C4-2B (cell line): ENCODE results near the gene SCO1.

Source experiments
- H3K27ac ChIP-seq: fragments of 450-650 bp; 2 replicates; pipeline ENCODE4 v1.5.1; 2017
- ZFX ChIP-seq: fragments of 450-650 bp; IDR thresholded peaks from 2 replicates; pipeline ENCODE4 v1.6.1; 2017
- TF ChIP-seq, protein P1 (sequence below): fragments of 450-650 bp; conservative IDR thresholded peaks from 2 replicates; pipeline ENCODE4 v1.5.1; 2017; ENCODE audit warnings: mild to moderate bottlenecking

SCO1 gene

DNA sequence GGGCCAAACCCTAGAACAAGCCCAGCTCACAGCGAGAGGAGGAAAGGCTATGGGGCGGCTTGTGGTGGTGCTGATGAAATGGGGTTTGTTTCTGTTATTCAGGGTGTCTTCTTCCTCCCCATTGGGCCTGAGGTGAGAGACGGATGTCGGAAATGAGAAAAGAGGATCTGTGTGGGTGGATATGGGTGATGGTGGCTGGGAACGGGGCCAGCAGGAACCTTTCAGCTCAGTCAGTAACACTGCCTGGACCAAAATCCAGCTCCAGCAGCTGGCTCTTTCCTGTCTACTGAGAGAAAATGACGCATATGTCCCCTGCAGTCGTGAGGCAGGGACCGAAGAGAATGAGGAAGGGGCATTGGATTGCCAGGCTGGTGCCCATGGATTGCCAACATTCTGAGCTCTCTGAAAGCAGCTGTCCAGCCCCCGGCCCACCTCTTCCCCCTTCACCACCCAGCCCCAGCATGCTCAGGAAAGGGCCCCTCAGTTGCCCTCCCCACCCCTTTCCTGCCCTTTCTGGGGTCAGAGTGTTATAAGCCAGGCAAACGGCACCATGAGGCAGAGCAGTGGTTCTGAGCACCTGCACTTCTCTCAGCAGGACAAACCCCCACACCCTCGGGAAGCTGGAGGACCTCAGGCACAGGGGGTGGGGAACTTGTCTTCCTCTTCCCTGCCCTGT lies 44.2 kb downstream of the SCO1 start:
- TF ChIP-seq, protein P1, sequence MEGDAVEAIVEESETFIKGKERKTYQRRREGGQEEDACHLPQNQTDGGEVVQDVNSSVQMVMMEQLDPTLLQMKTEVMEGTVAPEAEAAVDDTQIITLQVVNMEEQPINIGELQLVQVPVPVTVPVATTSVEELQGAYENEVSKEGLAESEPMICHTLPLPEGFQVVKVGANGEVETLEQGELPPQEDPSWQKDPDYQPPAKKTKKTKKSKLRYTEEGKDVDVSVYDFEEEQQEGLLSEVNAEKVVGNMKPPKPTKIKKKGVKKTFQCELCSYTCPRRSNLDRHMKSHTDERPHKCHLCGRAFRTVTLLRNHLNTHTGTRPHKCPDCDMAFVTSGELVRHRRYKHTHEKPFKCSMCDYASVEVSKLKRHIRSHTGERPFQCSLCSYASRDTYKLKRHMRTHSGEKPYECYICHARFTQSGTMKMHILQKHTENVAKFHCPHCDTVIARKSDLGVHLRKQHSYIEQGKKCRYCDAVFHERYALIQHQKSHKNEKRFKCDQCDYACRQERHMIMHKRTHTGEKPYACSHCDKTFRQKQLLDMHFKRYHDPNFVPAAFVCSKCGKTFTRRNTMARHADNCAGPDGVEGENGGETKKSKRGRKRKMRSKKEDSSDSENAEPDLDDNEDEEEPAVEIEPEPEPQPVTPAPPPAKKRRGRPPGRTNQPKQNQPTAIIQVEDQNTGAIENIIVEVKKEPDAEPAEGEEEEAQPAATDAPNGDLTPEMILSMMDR = no peak
- no peak for TF ChIP-seq ZFX
- H3K27ac ChIP-seq = no peak overlapping the region

- TF ChIP-seq ZFX = no peak
- TF ChIP-seq, protein P1 = no peak
- H3K27ac ChIP-seq = no peak overlapping the region
Observed at GRCh38 chr17:10651927-10652326, 45.4 kb downstream of the SCO1 start.

- no peak overlapping the region for H3K27ac ChIP-seq
- no peak for TF ChIP-seq ZFX
- TF ChIP-seq, protein P1 = no peak
Observed at GRCh38 chr17:10649602-10650001, 47.7 kb downstream of the SCO1 start.

DNA sequence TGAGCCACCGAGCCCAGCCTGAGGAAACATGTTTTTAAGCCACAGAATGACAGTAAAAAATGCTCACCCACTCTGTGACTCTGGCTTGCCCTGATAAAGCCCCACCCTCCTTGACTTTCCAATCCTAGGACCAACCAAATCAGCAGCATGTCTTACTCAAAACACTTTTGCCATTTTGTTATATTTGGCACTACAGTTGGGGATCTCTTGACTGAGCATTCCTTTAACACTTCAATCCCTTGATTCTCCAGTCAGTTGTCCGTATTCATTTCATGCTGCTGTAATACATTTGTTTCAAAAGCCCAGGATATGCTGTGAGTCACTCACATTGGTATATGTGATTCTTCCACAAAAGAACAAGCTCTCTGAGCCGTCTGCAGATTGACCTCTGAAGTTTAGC lies 48.4 kb downstream of the SCO1 start:
- TF ChIP-seq, protein P1 = no peak
- no peak for TF ChIP-seq ZFX
- H3K27ac ChIP-seq = no peak overlapping the region

- H3K27ac ChIP-seq = no peak overlapping the region
- TF ChIP-seq, protein P1 = no peak
- no peak for TF ChIP-seq ZFX
Observed at GRCh38 chr17:10648381-10648780, 49.0 kb downstream of the SCO1 start.

- TF ChIP-seq, protein P1 = peak; percentile 93
- no peak for TF ChIP-seq ZFX
- H3K27ac ChIP-seq = no peak overlapping the region
Observed at GRCh38 chr17:10646392-10646990, 50.8 kb downstream of the SCO1 start.

DNA sequence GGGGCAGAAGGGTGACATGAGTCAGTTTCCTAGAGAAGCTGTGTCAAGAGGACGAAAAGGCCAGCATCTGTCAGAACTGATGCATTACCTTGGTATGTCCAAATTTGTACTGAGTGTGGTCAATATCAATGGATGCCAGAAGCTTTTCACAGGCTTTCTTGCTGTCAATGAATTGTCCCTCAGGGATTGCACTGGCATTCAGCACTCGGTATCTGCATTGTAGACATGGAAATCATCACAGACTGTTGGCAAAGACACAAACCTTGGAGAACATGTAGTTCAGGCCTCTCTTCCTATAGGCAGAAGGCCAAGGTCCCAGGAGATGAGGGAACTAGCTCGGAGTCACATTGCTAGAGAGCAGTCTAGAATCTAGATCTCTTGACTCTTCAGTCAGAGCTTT lies 56.9 kb downstream of the SCO1 start:
- no peak overlapping the region for H3K27ac ChIP-seq
- TF ChIP-seq, protein P1 = no peak
- no peak for TF ChIP-seq ZFX
